DND-41 (cell line): ENCODE measurements around the gene DDX56.

Experiments
- ATAC-seq: fragments of 200-7000 bp; cut with Tn5 transposase; 3 replicates; pipeline ENCODE4 v1.9.1; 2021; ENCODE audit warnings: low read depth; ENCODE audit not compliant: insufficient read depth
- DNase-seq: peaks from one replicate; pipeline ENCODE4 v3.0.0-alpha.2; 2020
- H2AFZ ChIP-seq: 2 replicates; pipeline ENCODE4 v1.6.0; 2012; ENCODE audit warnings: low read depth, low read length
- H3K27ac ChIP-seq: 2 replicates; pipeline ENCODE4 v1.5.1; 2012; ENCODE audit warnings: low read length, inconsistent platforms
- H3K27me3 ChIP-seq: fragments of 200-600 bp; sonication (generic); 2 replicates; pipeline ENCODE4 v1.6.0; 2012; ENCODE audit warnings: low read length, mild to moderate bottlenecking, inconsistent platforms; ENCODE audit not compliant: insufficient read depth, poor library complexity
- H3K36me3 ChIP-seq: 2 replicates; pipeline ENCODE4 v1.5.1; 2012; ENCODE audit warnings: low read length, inconsistent platforms; ENCODE audit not compliant: insufficient read depth
- H3K4me1 ChIP-seq: 2 replicates; pipeline ENCODE4 v1.5.1; 2012; ENCODE audit warnings: mild to moderate bottlenecking, low read length; ENCODE audit not compliant: insufficient read depth
- H3K4me2 ChIP-seq: 2 replicates; pipeline ENCODE4 v1.6.0; 2012; ENCODE audit warnings: mild to moderate bottlenecking, moderate library complexity, low read length, inconsistent platforms; ENCODE audit not compliant: insufficient read depth
- H3K4me3 ChIP-seq, 2 experiments: fragments of 200-600 bp in 1 of 2; shearing (Covaris generic) in 1 of 2; 2 replicates each; pipeline ENCODE4 v1.5.1; 2012 to 2016; ENCODE audit warnings: inconsistent platforms in 2 of 2, low read length in 2 of 2, mild to moderate bottlenecking in 2 of 2, low read depth in 1 of 2, moderate library complexity in 1 of 2
- H3K79me2 ChIP-seq: 2 replicates; pipeline ENCODE4 v1.6.0; 2012; ENCODE audit warnings: low read length, inconsistent platforms; ENCODE audit not compliant: insufficient read depth
- H3K9ac ChIP-seq: 2 replicates; pipeline ENCODE4 v1.6.0; 2012; ENCODE audit warnings: low read depth, mild to moderate bottlenecking, inconsistent platforms, low read length, moderate library complexity
- H3K9me3 ChIP-seq: 2 replicates; pipeline ENCODE4 v1.5.1; 2012; ENCODE audit warnings: low read length, moderate library complexity, mild to moderate bottlenecking, inconsistent platforms; ENCODE audit not compliant: insufficient read depth, severe bottlenecking
- H4K20me1 ChIP-seq: 2 replicates; pipeline ENCODE4 v1.6.0; 2012; ENCODE audit warnings: low read length; ENCODE audit not compliant: insufficient read depth
- EZH2 ChIP-seq: IDR thresholded peaks from 3 replicates; pipeline ENCODE4 v1.6.1; 2012; ENCODE audit warnings: borderline replicate concordance, low read depth, mild to moderate bottlenecking, moderate library complexity, low read length, inconsistent platforms; ENCODE audit not compliant: severe bottlenecking
- TF ChIP-seq, protein P1 (sequence below): IDR thresholded peaks from 2 replicates; pipeline ENCODE4 v1.5.1; 2012; ENCODE audit warnings: borderline replicate concordance, low read length, moderate library complexity, mild to moderate bottlenecking; ENCODE audit not compliant: poor library complexity, severe bottlenecking; ENCODE audit errors: extremely low read depth

DDX56 gene

DNA sequence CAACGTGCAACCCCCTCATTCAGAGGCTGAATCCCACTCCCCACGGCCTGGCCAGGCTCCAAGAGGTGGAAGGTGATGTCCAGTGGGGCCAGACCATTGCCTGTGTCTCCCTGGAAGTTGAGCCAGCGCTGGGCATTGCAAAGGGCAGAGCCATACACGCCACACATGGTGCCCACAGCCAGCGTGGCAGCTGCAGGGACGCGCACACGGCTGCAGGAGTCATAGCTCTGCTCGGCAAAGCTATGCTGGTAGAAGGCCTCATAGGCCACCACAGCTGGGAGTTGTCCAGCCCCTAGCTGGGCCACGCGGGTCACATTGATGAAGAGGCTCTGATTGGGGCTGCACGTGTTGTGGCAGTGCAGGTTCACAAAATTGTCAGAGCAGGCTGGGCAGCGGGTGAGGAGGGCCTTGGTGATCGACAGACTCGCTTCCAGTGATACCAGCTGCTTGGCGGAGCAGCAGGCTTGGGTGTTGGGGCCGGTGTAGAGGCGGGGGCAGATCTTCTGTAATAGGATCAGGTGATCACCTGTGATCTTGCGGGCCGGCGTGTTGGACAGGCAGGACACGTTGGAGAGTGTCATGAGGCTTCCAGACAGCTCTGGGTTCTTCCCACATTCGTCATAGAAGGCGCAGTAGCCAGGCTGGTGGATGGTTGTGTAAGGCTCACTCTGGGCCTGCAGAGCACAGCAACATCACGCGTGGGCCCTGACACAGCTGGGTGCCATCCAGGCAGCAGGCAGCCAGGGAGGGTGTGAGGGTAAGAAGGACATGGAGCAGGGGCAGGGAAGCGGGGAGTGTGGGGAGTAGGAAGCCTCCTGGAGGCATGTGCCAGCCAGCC, 33.8 kb downstream of the DDX56 start:
- DNase-seq = no peak
- H3K4me2 ChIP-seq = no peak overlapping the region

GRCh38 chr7:44538798-44539668, 34.7 kb downstream of the DDX56 start:
- Histone ChIP-seq H3K27ac (no peak overlapping the region), H3K79me2 (no peaks in the 10 kb centered on the region), H3K4me2 (no peak overlapping the region), H3K36me3 (no peaks in the 10 kb centered on the region), H2AFZ (no peak overlapping the region), H3K9ac (no peak overlapping the region), H3K4me3 (no peak overlapping the region), H3K4me1 (no peaks in the 10 kb centered on the region), H4K20me1 (no peaks in the 10 kb centered on the region), H3K9me3 (no peaks in the 10 kb centered on the region), H3K27me3 (peaks cover 3% of the 10 kb centered on the region)
- TF ChIP-seq EZH2 = no peak
- TF ChIP-seq, protein P1, sequence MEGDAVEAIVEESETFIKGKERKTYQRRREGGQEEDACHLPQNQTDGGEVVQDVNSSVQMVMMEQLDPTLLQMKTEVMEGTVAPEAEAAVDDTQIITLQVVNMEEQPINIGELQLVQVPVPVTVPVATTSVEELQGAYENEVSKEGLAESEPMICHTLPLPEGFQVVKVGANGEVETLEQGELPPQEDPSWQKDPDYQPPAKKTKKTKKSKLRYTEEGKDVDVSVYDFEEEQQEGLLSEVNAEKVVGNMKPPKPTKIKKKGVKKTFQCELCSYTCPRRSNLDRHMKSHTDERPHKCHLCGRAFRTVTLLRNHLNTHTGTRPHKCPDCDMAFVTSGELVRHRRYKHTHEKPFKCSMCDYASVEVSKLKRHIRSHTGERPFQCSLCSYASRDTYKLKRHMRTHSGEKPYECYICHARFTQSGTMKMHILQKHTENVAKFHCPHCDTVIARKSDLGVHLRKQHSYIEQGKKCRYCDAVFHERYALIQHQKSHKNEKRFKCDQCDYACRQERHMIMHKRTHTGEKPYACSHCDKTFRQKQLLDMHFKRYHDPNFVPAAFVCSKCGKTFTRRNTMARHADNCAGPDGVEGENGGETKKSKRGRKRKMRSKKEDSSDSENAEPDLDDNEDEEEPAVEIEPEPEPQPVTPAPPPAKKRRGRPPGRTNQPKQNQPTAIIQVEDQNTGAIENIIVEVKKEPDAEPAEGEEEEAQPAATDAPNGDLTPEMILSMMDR = no peak
- ATAC-seq = no peak
- DNase-seq = no peak

More for the DNA sequence above, 33.8 kb downstream of the DDX56 start:
- H3K4me1 ChIP-seq = no peaks in the 10 kb centered on the region
- H3K36me3 ChIP-seq = no peaks in the 10 kb centered on the region
- H3K79me2 ChIP-seq = no peaks in the 10 kb centered on the region
- H3K9ac ChIP-seq = no peak overlapping the region
- ATAC-seq = no peak
- H3K9me3 ChIP-seq = no peaks in the 10 kb centered on the region
- H3K4me3 ChIP-seq = no peak overlapping the region
- TF ChIP-seq EZH2 = no peak
- TF ChIP-seq, protein P1 = no peak
- no peak overlapping the region for H3K27ac ChIP-seq
- H3K27me3 ChIP-seq = peaks cover 3% of the 10 kb centered on the region
- H2AFZ ChIP-seq = no peak overlapping the region
- H4K20me1 ChIP-seq = no peaks in the 10 kb centered on the region

GRCh38 chr7:44538093-44538797, 35.5 kb downstream of the DDX56 start:
- Histone ChIP-seq H3K27me3 (peaks cover 3% of the 10 kb centered on the region), H3K9me3 (no peaks in the 10 kb centered on the region), H3K4me3 (no peak overlapping the region), H3K79me2 (no peaks in the 10 kb centered on the region), H3K4me2 (no peak overlapping the region), H4K20me1 (no peaks in the 10 kb centered on the region), H3K27ac (no peak overlapping the region), H3K36me3 (no peaks in the 10 kb centered on the region), H2AFZ (no peak overlapping the region), H3K9ac (no peak overlapping the region), H3K4me1 (no peaks in the 10 kb centered on the region)
- ATAC-seq (no peak), DNase-seq (no peak)
- no peak for TF ChIP-seq EZH2
- TF ChIP-seq, protein P1 = no peak
